HFF-Myc (cell line): ENCODE measurements around the gene CEP85.

Experiments
- DNase-seq: peaks from one replicate; pipeline ENCODE4 v3.0.0-alpha.2; 2011; ENCODE audit warnings: low read depth; ENCODE audit errors: extremely low read depth
- H3K4me3 ChIP-seq: replicated peaks from 2 replicates; pipeline ENCODE4 v1.5.1; 2011; ENCODE audit warnings: low read depth, mild to moderate bottlenecking, control low read depth, low read length
- TF ChIP-seq, protein P1 (sequence below): IDR thresholded peaks from 2 replicates; pipeline ENCODE4 v1.5.1; 2012; ENCODE audit warnings: mild to moderate bottlenecking, low read depth, low read length, control low read depth; ENCODE audit errors: missing control alignments

Gene CEP85

DNA sequence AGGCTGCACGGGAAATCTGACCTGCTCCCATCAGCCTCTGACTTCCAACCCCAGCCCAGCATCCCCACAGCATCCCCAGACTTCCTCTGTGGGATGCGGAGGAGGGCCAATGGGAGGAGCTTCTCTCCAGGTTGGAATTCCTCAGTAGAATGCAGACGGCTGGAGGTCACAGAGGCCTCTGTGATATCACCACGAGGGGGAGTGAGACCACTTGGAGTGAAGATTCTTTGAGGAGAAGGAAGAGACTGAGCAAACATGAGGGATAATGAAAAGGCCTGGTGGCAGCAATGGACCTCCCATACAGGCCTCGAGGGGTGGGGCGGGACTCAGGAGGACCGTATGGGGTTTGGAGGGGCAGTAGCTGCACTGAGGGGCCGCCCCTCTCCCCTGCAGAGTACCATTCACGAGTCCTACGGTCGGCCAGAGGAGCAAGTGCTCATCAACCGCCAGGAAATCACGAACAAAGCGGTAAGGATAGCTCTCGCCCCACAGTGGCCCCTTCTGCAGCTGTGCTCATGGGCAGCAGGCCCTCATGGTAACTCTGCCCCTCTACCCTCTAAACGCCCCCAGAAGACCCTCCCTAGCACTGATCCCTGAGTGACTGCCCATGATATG is 43.5 kb upstream of the CEP85 start, which contains the start of gene CATSPER4:
TSS of gene CATSPER4 (plus strand) at position 230 of the 615 bp plus-strand sequence. CDS start at position 256, 26 bp downstream.
- H3K4me3 ChIP-seq = no peak within 1 kb of the TSS
- no peak for DNase-seq
- TF ChIP-seq, protein P1, sequence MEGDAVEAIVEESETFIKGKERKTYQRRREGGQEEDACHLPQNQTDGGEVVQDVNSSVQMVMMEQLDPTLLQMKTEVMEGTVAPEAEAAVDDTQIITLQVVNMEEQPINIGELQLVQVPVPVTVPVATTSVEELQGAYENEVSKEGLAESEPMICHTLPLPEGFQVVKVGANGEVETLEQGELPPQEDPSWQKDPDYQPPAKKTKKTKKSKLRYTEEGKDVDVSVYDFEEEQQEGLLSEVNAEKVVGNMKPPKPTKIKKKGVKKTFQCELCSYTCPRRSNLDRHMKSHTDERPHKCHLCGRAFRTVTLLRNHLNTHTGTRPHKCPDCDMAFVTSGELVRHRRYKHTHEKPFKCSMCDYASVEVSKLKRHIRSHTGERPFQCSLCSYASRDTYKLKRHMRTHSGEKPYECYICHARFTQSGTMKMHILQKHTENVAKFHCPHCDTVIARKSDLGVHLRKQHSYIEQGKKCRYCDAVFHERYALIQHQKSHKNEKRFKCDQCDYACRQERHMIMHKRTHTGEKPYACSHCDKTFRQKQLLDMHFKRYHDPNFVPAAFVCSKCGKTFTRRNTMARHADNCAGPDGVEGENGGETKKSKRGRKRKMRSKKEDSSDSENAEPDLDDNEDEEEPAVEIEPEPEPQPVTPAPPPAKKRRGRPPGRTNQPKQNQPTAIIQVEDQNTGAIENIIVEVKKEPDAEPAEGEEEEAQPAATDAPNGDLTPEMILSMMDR = no peak

DNA sequence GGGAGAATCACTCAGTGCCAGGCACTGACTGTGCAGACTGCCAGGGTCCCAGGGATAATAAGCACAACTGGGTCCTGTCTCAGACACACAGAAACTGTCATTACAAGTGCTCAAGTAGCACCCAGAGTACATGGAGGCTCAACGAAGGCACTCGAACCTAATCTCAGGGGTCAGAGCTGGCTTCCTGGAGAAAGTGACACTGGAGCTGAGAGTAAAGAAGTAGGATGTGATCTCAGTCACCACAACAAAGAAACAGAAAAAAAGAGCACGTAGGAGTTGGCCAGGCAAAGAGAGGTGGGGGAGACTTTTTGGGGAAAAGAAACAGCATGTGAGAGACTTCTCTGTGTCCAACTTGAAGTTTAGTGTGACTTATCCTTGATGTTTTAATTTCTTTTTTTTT is 42.3 kb upstream of the CEP85 start:
- no peak for DNase-seq
- H3K4me3 ChIP-seq = no peak overlapping the region
- TF ChIP-seq, protein P1 = no peak

DNA sequence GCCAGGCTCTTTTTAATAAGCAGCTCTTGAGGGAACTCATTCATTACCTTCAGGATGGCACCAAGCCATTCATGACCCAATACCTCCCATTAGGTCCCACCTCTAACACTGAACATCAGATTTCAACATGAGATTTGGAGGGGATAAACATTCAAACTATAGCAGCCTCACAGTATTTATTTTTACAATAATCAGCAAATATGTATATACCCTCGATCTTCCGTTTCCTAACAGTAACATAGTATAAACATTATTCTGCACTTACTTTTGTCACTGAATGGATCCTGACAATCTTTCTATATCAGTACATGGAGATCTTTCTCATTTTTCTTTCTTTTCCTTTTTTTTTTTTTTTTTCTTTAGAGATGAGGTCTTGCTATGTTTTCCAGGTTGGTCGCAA is 38.2 kb upstream of the CEP85 start:
- no peak overlapping the region for H3K4me3 ChIP-seq
- no peak for DNase-seq
- TF ChIP-seq, protein P1 = no peak

DNA sequence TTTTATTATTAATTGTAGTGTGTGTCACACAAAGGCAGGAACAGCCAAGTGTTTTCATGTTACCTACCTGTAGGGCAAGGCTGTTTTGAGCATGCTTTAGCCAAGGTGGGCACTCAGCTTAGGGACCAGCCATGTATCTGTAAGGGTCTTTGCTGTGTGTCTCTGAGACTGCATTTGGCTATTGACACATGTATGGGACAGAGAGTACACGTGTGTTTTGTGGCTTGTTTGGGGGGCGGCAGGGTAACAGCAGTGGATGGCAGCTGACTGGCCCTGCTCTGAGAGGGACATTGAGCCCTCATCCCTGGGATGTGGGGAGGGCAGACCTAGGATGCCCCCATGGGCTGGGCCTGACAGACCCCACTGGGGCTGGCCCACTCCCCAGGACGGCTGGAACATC is 36.7 kb upstream of the CEP85 start:
- H3K4me3 ChIP-seq = no peak overlapping the region
- TF ChIP-seq, protein P1 = no peak
- DNase-seq = no peak

DNA sequence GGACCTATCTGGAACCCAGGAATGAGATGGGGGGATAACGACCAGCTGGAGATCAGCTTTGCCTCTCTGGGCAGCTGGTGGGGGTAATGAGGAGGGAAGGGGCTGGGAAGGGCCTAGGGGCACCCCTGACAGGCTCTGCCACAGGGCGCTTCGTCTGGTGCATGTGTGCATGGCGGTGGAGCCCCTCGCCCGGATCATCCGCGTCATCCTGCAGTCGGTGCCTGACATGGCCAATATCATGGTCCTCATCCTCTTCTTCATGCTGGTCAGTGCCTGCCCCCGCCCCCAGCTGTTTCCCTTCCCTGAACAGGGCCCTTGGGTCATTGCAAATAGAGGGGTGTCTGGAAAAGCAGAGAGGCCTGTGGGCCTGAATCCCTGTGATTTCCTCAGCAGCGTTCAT is 36.2 kb upstream of the CEP85 start:
- no peak for DNase-seq
- no peak overlapping the region for H3K4me3 ChIP-seq
- TF ChIP-seq, protein P1 = no peak

DNA sequence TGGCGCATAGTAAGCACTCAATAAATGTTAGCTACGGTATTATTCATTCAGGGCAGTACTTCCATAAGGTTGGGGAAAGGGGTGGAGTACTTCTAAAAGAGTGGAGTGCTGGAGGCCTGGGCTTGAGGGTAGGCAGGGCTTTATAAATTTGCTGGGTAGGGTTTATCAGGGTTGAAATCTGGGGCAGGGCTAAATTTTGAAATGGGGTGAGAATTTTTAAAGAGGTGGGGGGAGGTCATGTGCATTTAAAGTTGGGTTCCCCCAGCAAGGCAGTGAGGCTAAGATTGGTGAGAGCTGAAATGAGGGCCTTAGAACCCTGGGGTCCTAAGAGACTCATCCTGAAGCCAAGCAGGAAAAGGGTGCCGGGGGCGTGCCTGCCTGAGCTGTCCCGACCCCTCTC is 33.6 kb upstream of the CEP85 start:
- TF ChIP-seq, protein P1 = no peak
- H3K4me3 ChIP-seq = no peak overlapping the region
- DNase-seq = no peak
